HepG2 (cell line): ENCODE results near the gene EED. TPM values are rescaled to one million over a fixed set of nuclear protein-coding genes. Genes with fewer than 3 reads are reported as not detected.

Experiments
- BRCA1 ChIP-seq: sonication (generic); formaldehyde crosslinking; IDR thresholded peaks from 2 replicates; pipeline ENCODE4 v1.4.0; 2020; ENCODE audit warnings: missing genetic modification reagents
- CBX1 ChIP-seq: IDR thresholded peaks from one replicate; pipeline ENCODE4 v1.6.1; 2016; ENCODE audit warnings: antibody characterized with exemption, low read depth
- CEBPG ChIP-seq: IDR thresholded peaks from 2 replicates; pipeline ENCODE4 v1.6.1; 2016
- FOXP1 ChIP-seq, 2 experiments: fragments of 450-650 bp in 1 of 2; IDR thresholded peaks; 2 replicates each; pipeline ENCODE4 v1.6.1; 2017 to 2018; ENCODE audit warnings: antibody characterized with exemption in 1 of 2
- HCFC1 ChIP-seq: fragments of 150-350 bp; IDR thresholded peaks from 2 replicates; pipeline ENCODE4 v1.6.1; 2014; ENCODE audit warnings: low read depth, low read length
- HNRNPL ChIP-seq: fragments of 200-400 bp; formaldehyde crosslinking; IDR thresholded peaks from 2 replicates; pipeline ENCODE4 v1.6.1; 2017; ENCODE audit warnings: mild to moderate bottlenecking, low read depth, low read length
- HOXA3 ChIP-seq: sonication (generic); formaldehyde crosslinking; IDR thresholded peaks from 2 replicates; pipeline ENCODE4 v1.5.0; 2020; ENCODE audit warnings: missing genetic modification reagents
- IKZF4 ChIP-seq: sonication (generic); formaldehyde crosslinking; IDR thresholded peaks from 2 replicates; pipeline ENCODE4 v1.5.1; 2020; ENCODE audit warnings: borderline replicate concordance, mild to moderate bottlenecking, low read depth, missing genetic modification reagents; ENCODE audit errors: not compliant biosample characterization
- KDM5B ChIP-seq: sonication (generic); formaldehyde crosslinking; IDR thresholded peaks from 2 replicates; pipeline ENCODE4 v1.4.0; 2020; ENCODE audit warnings: missing genetic modification reagents, mild to moderate bottlenecking, borderline replicate concordance
- KMT2B ChIP-seq: IDR thresholded peaks from 2 replicates; pipeline ENCODE4 v1.6.1; 2016; ENCODE audit warnings: missing genetic modification reagents, missing compliant biosample characterization
- NR3C1 ChIP-seq: sonication (generic); formaldehyde crosslinking; IDR thresholded peaks from 2 replicates; pipeline ENCODE4 v1.4.0; 2020; ENCODE audit warnings: missing genetic modification reagents
- SMAD3 ChIP-seq: sonication (generic); formaldehyde crosslinking; IDR thresholded peaks from 2 replicates; pipeline ENCODE4 v1.4.0; 2020; ENCODE audit warnings: missing genetic modification reagents
- SMARCE1 ChIP-seq: fragments of 450-650 bp; IDR thresholded peaks from 2 replicates; pipeline ENCODE4 v1.6.1; 2017; ENCODE audit warnings: borderline replicate concordance
- SNRNP70 ChIP-seq: fragments of 200-400 bp; formaldehyde crosslinking; IDR thresholded peaks from 2 replicates; pipeline ENCODE4 v1.6.1; 2017; ENCODE audit warnings: mild to moderate bottlenecking, low read depth, low read length, moderate library complexity
- TOPORS ChIP-seq: sonication (generic); formaldehyde crosslinking; IDR thresholded peaks from 2 replicates; pipeline ENCODE4 v1.8.0; 2023; ENCODE audit warnings: mild to moderate bottlenecking, missing genetic modification reagents
- ZFP36L1 ChIP-seq: sonication (generic); formaldehyde crosslinking; IDR thresholded peaks from 2 replicates; pipeline ENCODE4 v1.8.0; 2022; ENCODE audit warnings: mild to moderate bottlenecking, missing genetic modification reagents, moderate library complexity
- ZNF383 ChIP-seq: sonication (generic); formaldehyde crosslinking; IDR thresholded peaks from 2 replicates; pipeline ENCODE4 v1.4.0; 2020; ENCODE audit warnings: missing genetic modification reagents, mild to moderate bottlenecking, borderline replicate concordance
- ZNF629 ChIP-seq: sonication (generic); formaldehyde crosslinking; conservative IDR thresholded peaks from 2 replicates; pipeline ENCODE4 v1.5.0; 2020; ENCODE audit warnings: missing genetic modification reagents
- ZNF652 ChIP-seq: IDR thresholded peaks from 2 replicates; pipeline ENCODE4 v1.6.1; 2016; ENCODE audit warnings: low read depth, borderline replicate concordance
- ZNF772 ChIP-seq: sonication (generic); formaldehyde crosslinking; IDR thresholded peaks from 2 replicates; pipeline ENCODE4 v1.5.0; 2020; ENCODE audit warnings: mild to moderate bottlenecking, missing genetic modification reagents
- ZSCAN31 ChIP-seq: sonication (generic); formaldehyde crosslinking; IDR thresholded peaks from 2 replicates; pipeline ENCODE4 v1.5.0; 2020; ENCODE audit warnings: low read depth, mild to moderate bottlenecking, missing genetic modification reagents
- polyA plus RNA-seq, 8 experiments: library from polyadenylated mRNA; depleted of rRNA in 3 of 8; stranded (reverse) in 7 of 8; unstranded in 1 of 8; fragments of >200 nt; fragmentation: Illumina TruSeq in 4 of 8; extraction: Trizol in 4 of 8; gene quantifications; 2 replicates each; pipeline versions ENCODE4 v1.2.1 to v1.2.3, GENCODE V29; 2011 to 2016; ENCODE audit warnings: low read depth in 4 of 8, missing spikeins in 1 of 8, mixed read lengths in 1 of 8; ENCODE audit not compliant: insufficient read depth in 1 of 8
- total RNA-seq, 5 experiments: library from RNA; depleted of rRNA; stranded (reverse); fragments of >200 nt; fragmentation: Illumina TruSeq; extraction: Trizol; gene quantifications; 2 replicates each; pipeline ENCODE4 v1.2.3, GENCODE V29; 2016; ENCODE audit warnings: low read depth in 1 of 5
- TF ChIP-seq, protein P1 (sequence below): sonication (generic); formaldehyde crosslinking; IDR thresholded peaks from 2 replicates; pipeline ENCODE4 v1.5.0; 2020; ENCODE audit warnings: mild to moderate bottlenecking, missing genetic modification reagents
- TF ChIP-seq, protein P2 (sequence below): sonication (generic); formaldehyde crosslinking; IDR thresholded peaks from 2 replicates; pipeline ENCODE4 v1.8.0; 2022; ENCODE audit warnings: missing genetic modification reagents, mild to moderate bottlenecking, moderate library complexity, borderline replicate concordance
- TF ChIP-seq, protein P3 (sequence below): IDR thresholded peaks from 2 replicates; pipeline ENCODE4 v1.6.1; 2016; ENCODE audit warnings: low read depth, control low read depth
- TF ChIP-seq, protein P4 (sequence below): IDR thresholded peaks from 2 replicates; pipeline ENCODE4 v1.6.1; 2018; ENCODE audit warnings: missing genetic modification reagents, mild to moderate bottlenecking, missing compliant biosample characterization

The EED gene
- total and polyA plus RNA-seq, 2 of the 13 experiments (the other 11 are each of a cell fraction or from before 2014, with no cell fraction given) = 11.0 to 28.4 TPM

DNA sequence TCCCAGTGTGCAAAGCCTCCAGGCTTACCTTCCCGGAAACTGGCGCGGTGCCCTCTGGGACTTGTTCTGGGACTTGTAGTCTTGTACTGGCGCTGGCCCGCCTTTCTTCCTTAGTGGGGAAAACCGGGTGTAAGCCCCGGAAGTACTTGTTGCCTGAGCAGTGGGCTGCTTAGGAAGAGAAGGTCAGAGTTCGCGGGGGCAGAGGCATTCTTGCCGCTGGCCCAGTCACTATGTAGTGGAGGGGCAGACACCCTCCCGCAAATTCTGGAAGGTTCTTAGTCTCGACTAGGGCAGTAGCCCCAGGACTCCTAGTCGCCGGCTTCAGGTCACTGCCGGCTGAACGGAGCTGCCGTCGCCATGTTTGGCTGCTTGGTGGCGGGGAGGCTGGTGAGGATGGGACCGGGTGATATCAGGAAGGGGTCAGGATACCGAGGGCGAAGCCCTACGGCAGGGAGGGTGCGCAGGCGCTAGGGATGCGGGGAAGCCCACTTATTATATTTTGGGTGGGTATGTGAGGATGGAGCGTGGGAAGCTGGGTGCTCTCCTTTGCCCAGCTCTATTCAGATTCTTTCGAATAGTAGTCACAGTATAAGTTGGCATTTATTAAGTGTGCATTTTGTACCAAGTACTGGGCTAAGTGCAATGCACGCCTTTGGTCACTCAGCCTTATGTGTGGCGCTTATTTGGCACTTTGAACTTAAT, 57.7 kb downstream of the EED start, which contains the start of gene HIKESHI (continued):
- TF ChIP-seq, protein P1, sequence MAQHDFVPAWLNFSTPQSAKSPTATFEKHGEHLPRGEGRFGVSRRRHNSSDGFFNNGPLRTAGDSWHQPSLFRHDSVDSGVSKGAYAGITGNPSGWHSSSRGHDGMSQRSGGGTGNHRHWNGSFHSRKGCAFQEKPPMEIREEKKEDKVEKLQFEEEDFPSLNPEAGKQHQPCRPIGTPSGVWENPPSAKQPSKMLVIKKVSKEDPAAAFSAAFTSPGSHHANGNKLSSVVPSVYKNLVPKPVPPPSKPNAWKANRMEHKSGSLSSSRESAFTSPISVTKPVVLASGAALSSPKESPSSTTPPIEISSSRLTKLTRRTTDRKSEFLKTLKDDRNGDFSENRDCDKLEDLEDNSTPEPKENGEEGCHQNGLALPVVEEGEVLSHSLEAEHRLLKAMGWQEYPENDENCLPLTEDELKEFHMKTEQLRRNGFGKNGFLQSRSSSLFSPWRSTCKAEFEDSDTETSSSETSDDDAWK (CRISPR knock-in tag) = no peak
- TF ChIP-seq CEBPG (CRISPR knock-in tag) (peak; percentile 33; the same call in 1 of the 2 replicates), IKZF4 (CRISPR knock-in tag) (no peak), HNRNPL (no peak), ZNF629 (CRISPR knock-in tag) (0 out of 2 replicates have a peak, but pooled peaks have one; percentile 26), SMARCE1 (no peak), HCFC1 (peak; percentile 98), SMAD3 (CRISPR knock-in tag) (peak; percentile 89; the same call in 1 of the 2 replicates), KDM5B (peak; percentile 93), CBX1 (no peak), KMT2B (peak; percentile 98), ZNF652 (no peak), TOPORS (CRISPR knock-in tag) (no peak; the same call in 1 of the 2 replicates), SNRNP70 (no peak), ZNF772 (CRISPR knock-in tag) (no peak; the same call in 1 of the 2 replicates), ZSCAN31 (CRISPR knock-in tag) (0 out of 2 replicates have a peak, but pooled peaks have one; percentile 73), ZFP36L1 (no peak; the same call in 1 of the 2 replicates), NR3C1 (CRISPR knock-in tag) (no peak), FOXP1 (IDR thresholded peaks at IDR 0.05) (no peak), FOXP1 (CRISPR knock-in tag; IDR thresholded peaks at IDR 0.05) (no peak), ZNF383 (CRISPR knock-in tag) (no peak), HOXA3 (CRISPR knock-in tag) (peak; percentile 83), BRCA1 (CRISPR knock-in tag) (0 out of 2 replicates have a peak, but pooled peaks have one; percentile 47)
- TF ChIP-seq, protein P2, sequence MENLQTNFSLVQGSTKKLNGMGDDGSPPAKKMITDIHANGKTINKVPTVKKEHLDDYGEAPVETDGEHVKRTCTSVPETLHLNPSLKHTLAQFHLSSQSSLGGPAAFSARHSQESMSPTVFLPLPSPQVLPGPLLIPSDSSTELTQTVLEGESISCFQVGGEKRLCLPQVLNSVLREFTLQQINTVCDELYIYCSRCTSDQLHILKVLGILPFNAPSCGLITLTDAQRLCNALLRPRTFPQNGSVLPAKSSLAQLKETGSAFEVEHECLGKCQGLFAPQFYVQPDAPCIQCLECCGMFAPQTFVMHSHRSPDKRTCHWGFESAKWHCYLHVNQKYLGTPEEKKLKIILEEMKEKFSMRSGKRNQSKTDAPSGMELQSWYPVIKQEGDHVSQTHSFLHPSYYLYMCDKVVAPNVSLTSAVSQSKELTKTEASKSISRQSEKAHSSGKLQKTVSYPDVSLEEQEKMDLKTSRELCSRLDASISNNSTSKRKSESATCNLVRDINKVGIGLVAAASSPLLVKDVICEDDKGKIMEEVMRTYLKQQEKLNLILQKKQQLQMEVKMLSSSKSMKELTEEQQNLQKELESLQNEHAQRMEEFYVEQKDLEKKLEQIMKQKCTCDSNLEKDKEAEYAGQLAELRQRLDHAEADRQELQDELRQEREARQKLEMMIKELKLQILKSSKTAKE (CRISPR knock-in tag) = no peak
- TF ChIP-seq, protein P3, sequence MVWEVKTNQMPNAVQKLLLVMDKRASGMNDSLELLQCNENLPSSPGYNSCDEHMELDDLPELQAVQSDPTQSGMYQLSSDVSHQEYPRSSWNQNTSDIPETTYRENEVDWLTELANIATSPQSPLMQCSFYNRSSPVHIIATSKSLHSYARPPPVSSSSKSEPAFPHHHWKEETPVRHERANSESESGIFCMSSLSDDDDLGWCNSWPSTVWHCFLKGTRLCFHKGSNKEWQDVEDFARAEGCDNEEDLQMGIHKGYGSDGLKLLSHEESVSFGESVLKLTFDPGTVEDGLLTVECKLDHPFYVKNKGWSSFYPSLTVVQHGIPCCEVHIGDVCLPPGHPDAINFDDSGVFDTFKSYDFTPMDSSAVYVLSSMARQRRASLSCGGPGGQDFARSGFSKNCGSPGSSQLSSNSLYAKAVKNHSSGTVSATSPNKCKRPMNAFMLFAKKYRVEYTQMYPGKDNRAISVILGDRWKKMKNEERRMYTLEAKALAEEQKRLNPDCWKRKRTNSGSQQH (CRISPR knock-in tag) = no peak
- TF ChIP-seq, protein P4, sequence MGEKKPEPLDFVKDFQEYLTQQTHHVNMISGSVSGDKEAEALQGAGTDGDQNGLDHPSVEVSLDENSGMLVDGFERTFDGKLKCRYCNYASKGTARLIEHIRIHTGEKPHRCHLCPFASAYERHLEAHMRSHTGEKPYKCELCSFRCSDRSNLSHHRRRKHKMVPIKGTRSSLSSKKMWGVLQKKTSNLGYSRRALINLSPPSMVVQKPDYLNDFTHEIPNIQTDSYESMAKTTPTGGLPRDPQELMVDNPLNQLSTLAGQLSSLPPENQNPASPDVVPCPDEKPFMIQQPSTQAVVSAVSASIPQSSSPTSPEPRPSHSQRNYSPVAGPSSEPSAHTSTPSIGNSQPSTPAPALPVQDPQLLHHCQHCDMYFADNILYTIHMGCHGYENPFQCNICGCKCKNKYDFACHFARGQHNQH = 0 out of 2 replicates have a peak, but pooled peaks have one; percentile 64
